NCI-H345 treated with DMSO at 0.1 percent for 48 hours (cell line): Measurements from ENCODE around the gene NES.

Source experiments
- DNase-seq: peaks from one replicate; lab custom pipeline; 2025; ENCODE audit not compliant: unreplicated experiment; lab: John Stamatoyannopoulos, UW

The NES gene

DNA sequence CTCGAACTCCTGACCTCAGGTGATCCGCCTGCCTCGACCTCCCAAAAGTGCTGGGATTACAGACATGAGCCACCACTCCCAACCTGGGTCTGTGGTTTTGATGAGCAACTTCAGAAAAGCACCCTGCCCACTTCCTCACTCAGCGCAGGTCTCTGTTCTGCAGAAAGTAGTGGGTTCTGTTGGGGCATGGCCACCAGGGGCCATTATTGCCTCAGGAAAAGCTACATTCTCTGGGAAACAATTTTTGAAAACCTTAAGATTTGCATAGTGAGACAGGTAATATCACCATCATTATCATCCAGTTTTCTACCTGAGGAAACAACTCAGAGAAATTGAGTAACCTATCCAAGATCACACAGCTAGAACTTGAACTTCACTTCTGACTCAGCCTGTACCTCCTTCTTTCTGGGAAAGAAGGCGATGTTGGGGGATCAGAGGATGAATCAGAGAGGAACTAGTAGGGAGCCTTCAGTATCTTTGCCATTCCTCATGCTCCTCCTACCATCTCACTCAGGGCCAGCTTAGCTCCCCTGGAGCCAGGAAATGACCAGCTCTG, 7.1 kb upstream of the NES start:
- no peak for DNase-seq

DNA sequence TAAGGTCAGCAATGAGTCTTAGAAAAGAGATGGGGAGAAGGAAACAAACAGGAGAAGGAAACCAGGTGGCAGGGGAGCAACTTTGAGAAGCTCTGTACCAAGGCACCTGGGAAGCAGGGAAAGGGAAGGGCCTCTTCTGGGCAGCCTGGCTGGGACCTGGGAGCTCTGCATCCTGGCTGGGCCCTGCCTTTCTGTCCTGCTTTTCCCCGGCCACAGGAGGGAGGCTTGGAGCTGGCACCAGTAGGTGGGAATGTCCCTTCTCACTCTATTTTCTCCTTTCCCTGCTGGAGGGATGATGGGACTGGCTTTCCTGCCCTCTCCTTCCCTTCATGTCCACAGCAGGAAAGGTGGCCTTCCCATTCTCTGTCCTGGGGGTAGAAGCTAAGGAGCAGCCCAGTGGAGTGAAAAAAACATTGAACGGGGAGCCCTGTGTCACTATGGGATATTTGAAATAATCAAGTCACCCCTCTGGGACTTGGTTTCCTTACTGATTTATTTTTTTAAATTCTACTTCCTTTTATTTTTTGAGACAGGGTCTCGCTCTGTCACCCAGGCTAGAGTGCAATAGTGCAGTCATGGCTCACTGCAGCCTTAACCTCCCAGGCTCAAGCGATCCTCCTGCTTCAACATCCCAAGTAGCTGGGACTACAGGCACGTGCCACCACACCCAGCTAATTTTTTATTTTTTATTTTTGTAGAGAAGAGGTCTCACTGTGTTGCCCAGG, 5.1 kb upstream of the NES start:
- no peak for DNase-seq

DNA sequence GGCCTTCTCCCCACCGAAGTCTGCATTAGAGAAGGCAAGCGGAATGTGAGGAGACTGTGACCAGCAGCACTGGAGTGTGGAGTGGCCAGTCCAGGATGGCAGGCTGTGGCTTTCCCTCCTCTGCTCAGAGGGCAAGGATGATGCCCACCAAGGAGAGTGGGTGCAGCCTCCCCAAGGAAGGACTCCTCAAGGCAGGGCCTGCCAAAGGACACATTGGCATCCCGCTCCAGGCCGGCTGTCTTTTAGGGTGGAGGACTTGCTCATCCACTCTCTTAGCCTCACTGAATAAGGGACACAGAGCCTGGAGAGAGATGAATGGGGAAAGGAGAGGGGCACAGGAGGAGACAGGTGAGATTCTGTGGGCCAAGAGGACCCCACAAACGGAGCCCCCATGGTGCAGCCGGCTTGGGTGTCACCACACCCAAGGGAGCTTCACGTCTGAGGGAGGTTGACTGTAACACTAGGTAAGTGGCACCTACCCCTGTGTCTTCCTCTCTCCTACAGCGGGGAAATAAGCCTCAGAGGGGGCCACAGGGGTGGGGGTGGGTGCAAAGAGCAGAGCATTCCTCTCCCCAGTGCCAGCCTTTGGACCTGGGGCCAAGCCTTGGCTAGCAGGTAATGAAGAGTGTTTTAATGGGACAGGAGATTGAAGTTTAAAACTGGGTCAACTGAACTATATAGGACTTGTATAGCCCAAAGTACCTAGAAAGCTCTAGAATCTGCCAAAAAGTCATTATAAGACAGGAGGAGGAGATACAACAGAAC, 4.2 kb upstream of the NES start:
- no peak for DNase-seq

DNA sequence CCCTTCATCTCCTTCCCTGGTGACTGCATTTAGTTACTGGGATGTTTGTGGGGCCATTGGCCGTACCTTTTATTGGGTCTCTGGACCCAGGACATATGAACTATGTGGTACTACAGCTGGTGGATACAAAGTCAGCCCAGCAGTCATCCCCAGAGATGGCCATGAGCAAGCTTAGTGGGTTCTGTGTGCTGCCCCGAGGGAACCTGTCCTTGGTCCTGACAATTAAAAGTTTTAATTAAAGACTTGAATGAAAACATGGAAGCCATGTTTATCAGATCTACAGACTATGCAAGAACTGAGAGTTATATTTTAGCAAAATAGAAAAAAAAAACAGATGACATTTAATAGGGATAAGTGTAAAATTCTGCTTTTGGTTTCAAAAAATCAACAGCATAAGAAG, 2.8 kb upstream of the NES start:
- DNase-seq: no peak

DNA sequence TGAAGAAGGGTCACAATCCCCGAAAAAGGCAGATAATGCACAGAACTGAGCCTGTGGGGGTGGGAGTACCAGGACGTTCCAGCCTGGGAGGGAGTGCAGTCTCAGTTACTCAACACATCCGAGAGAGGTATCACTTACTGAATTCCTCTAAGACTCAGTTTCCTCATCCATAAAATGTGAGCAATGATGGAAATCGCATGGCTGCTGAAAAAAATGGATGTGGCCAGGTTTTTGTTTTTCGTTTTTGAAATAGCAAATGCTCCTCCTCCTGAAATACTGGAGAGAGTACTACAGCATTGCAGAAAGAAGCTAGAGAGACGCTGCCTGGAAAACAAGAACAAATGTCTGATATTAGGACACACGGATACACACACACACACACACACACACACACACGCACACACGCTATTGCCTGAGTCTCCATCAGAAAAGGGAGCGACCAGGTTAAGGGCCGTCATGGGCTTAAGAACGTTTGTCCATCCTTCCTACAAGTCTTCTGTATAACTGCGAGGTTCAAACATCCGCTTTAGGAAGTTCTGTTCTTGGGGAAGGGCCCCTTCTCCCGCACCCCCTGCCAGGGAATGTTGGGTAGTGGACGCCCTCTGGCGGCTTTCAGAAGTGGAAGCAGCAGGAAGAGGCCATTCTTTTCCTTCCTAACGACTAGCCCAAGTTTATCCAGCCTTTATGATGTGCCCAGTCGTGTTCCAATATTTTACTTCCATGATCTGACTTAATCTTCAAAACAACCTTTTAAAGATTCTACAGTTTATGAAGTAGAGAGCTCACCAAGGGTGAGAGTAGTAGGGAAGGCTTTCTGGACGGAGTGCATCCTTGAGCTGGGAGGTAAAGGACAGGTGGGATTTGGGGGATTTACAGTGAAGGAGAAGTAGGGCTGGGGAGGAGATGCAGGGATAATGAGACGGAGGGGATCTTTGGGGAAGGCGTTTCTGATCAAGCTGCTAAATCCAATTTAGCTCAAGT, 699 bp upstream of the NES start:
- DNase-seq: peak; percentile 39

DNA sequence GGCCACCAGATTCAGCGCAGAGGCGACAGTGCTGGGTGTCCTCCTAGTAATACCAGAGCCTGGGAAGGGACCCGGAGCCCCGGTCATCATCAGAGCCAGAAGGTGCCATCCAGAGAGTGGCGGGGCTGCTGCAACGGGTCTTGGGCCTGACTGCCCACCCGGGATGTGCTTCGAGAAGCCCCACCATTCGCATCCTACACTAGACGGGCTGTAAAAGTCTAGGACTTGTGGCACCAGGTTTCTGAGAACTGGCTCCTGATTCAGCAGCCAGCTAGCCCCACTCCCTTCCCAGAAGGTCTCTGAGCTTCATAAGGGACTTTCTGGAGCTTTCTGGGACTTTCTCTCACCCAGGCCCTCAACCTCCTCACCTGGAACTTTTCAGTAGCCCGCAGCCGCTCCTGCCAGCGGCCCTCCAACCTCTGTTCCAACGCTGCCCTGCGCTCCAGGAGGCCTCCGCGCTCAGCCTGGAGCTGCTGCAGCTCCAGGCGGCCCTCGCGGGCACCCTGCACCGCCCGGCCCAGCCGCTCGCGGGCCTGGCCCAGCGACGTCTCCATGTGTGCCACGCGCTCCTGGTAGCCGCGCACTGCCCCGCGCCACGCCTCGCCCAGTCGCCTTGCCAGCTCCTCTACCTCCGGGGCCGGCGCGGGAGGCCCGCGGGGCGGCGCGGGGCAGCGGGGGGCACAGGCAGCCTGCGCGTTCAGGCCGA, 940 bp downstream of the NES start:
- no peak for DNase-seq

DNA sequence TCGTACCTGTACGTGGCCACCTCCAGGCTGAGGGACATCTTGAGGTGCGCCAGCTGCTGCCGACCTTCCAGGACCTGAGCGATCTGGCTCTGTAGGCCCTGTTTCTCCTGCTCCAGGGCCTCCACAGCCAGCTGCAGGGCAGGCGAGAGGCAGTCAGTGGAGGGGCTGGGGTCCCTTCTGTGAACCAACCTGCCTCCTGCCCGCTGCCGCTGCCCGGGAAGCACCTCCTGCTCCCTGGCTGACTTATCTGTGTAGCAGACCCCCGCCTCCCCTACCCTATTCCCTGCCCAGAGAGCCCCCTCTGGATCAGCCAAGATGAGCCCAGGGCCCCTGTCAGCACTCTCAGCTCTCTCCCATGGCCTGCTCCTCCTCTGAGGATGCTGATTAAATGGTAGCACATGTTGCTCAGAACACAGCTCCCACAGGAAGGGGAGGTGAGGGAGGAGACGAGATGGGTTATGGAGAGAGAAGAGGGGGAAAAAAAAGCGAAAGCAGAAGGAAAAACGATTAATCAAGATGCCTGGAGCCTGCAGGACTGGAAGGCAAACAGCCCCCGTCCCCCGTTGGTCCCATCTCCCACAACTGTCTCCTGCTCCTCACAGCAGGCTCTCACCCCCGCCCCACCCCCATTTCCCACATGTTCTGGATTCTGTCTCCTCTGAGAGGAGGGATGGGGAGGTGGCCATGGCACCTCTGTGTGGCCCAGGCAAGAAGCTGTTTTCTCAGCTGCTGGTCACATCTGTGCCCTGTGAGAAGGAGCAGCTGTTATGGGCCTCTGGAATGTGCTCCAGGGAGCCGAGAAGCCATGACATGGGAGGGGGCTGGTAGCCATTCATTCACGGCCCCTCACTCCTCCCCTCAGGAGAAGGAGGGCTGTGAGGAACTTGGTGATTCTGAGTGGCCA, 1.7 kb downstream of the NES start:
- DNase-seq: no peak

DNA sequence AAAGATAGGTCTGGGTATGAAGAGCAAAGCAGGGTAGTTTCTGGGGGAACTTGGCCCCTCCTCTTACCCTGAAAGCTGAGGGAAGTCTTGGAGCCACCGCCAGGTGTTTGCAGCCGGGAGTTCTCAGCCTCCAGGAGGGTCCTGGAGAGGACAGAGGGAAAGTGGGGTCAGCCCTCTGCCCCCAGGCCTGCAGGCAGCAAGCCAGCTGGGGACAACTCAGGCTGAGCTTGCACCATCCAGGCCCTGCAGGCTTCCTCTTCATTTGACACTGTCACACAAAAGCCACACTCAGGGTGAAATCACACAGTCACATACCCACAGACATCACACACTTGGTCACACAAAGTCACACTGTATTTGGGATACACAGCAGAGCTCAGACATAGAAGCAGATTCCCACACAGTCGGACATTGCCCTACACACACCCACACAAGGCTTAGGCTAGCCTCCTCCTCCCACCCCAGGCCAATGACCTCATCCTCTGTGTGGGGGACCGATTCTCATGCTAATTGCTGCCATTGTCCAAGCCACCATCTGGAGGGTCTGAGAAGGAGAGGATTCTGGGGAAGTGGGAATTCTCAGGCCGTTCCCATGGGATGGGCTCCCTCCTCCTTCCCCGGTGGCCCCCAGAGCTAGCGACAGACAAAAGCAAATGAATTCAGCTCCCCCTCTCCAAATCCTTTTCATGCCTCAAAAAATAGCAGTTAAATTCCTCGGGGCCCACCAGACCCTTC, 3.7 kb downstream of the NES start:
- DNase-seq: no peak

DNA sequence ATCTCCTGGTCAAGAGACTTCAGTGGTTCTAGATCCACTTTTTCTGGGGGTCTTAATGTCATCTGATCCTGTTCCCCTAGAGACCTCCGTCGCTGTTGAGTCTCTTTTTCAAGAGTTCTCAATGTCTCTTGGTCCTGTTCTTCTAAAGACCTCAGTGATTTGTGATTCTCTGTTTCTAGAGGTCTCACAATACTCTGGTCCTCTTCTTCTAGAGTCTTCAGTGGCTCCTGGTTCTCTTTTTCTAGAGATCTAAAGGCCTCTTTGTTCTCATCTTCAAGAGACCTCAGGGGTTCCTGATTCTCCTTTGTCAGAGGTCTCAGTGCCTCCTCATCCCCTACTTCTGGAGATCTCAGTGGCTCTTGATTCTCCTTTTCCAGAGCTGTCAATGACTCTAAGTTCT, 5.4 kb downstream of the NES start:
- DNase-seq: no peak

DNA sequence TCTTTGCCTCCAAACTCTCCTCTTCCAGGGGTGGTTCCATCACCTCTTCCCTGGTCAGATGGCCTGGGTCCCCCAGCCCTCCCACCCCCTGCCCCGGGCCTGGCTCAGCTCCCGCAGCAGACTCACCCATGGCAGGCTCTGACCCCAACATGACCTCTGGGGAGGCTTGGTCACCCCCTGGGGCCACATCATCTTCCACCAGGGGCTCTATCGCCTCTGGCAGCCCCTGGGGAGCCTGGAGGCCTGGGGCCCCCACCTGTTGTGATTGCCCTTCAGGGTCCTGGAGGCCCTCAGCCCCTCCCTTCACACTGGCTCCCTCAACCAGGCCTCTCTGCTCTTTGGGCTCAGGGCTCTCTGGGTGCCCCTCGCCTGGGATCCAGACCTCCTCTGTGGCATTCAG, 6.4 kb downstream of the NES start:
- no peak for DNase-seq

DNA sequence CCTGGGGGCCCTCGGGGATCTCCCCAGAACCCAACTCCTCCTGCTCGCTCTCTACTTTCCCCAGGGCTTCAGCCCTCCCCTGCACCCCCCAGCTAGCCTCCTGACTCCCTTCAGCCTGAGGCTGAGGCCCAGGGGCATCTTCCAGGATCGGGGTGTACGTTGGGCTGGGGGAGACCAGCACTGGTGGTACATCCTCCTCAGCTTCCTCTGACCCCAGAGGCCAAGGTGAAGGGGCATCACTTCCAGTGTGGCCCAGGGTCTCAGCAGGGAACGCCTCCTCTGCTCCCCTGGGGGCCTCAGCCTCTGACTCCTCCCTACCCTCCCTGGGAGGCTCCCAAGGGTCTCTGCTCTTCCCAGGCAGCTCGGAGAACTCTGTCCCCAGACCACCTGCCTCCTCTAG, 6.8 kb downstream of the NES start:
- no peak for DNase-seq

DNA sequence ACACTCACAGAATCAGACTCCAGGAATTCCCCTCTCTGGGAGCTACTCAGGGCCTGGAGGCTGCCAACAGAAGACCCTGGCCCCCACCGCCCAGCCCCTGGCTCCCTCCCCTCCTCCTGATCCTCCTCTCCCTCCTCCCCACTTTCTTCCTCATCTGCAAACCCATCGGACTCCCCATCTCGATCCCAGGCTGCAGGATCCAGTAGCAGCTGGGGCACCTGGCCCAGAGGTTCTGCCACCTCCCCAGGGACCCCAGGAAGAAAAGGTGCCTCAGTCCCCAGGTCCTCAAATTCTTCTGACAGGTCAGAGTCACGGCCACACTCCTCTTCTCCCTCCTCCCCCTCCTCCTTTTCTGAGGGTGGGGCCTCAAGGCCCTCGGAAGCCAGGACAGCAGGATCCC, 7.4 kb downstream of the NES start:
- DNase-seq: no peak

DNA sequence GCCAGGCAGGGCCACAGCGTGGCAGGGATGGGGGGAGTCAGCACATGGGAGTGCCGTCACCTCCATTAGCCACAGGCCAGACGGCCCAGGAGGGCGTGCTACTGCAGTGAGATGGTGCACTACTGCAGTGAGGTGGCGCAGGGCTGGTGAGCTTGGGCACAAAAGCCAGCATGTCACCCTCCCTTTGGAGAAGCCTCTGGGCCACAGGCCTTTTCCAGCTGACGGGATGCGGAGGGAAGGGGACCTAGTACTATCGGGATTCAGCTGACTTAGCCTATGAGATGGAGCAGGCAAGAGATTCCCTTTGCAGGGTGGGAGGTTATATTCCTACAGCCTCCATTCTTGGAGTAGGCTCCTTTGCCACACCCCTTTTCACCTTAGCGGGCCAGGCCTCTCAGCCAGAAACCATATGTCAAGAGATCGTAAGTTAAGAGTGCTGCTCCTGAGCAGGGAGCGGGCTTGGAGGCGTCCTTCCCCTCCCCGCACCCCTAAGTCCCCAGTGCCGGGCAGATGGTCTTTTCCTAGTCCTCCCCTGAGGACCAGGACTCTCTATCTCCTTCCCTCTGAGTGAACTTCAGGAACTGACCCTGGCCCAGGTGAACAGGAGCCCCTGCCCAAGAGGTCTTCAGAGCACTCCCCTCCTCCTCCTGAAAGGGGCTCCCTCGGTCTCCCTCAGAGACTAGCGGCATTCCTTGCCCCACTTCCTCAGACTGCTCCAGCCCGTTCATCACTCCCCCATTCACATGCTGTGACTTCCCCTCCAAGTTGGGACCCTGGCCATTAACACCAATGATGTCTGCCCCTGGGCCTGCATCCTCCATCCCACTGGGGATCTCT, 8.2 kb downstream of the NES start:
- no peak for DNase-seq

DNA sequence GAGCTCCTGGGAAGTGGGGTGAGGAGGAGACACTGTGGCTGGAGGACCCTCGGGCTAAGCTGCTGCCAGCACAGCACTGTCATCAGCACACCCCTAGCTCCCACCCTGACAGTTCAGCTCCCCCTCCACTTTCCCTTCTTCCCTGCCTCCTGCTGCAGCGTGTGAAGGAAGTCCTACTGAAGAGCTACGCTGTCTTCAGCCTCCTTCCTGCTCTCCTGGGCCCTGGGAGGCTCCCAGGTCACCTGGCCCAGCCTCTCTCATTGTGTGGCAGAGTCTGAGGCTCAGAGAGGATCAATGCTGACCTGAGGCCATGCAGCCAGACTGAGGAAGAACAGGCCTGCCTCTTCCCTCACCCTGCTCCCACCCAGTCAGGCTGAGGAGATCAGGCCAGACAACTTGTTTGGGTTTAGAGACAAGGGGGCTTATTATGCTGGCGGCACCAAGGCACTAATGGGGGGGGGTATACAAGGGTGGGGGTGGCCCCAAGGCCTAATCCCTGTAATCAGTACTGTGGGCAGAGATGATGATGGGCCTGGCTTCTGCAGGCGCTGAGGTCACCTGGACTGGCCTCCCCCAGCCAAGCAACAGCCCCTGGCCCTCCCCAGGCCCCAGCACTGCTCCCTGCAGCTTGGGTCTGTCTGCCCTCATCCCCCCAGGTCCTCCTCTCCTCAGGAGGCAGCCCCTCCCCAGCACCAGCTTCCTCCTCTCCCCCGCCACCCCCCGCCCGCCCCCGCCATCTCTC, 9.1 kb downstream of the NES start:
- DNase-seq: no peak

DNA sequence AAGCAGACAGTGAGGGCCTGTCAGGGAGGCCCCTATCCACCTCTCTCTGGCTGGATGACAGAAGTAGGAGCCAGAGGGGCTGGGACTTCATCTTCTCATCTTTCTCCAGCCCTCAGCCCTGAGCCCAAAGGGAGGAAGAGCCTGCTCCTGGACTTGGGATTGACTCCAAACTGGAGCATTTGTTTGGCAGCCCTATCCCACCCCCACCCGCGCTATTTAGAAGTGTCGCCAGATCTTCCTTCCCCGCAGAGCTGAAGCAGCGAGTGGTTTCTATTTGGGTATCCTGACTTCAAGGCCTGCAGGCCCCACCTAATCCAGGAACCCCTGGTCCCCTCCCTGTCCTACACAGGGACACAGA, 9.6 kb downstream of the NES start:
- no peak for DNase-seq

DNA sequence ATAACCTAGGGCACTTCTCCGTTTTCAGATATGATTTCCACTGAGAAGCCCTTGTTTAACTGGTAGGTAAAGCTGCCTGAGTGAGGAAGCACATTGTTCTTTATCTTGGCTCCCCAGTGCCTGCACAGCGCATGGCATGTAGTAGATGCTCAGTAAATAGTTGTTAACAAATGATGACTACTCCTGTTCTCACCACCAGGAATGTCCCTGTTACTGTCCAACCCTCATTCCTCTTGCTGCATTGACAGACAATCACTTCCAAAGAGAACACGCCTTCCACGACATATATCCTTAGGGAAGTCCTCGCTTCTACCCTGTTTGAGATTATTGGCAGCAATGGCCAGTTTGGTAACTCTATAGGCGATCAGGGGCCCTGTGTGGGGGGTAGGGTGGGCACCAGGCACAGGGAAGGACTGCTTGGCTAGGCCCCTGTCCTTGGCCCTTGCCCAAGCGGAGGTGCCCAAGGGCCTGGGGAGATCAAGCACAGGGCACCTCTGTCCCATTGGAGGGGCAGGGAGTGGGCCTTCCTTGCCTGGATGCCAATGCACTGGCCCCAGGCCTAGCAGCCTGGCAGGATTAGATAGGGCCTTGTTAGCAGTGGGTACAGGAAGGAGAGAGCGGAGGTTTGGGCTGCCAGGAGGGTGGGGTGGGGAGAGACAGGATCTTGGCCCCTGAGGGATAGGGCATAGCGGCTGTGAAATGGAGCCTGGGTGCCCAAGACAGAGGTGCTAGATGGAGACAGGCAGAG, 10.2 kb downstream of the NES start:
- DNase-seq: no peak

DNA sequence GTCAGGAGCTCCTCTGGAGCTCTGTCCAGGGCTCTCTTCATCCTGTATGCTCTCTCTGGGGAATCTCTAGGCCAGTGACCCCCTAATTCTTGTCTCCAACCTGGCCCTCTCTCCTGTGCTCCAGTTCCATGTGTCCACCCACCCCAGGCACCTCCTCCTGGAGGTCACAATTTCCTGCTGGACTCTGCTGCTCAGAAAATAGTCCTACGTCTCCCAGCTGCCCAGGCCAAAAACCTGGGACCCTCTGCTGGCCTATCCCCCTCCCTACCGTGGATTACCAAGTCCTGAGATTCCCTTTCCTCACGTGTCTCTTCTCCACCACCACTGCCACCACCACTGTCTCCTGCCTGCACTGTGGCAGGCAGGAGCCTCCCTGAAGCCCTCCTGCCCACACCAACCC, 11.7 kb downstream of the NES start:
- DNase-seq: no peak
